HepG2 (cell line): ENCODE results near the gene SPACA4. TPM values are rescaled to one million over a fixed set of nuclear protein-coding genes. Genes with fewer than 3 reads are reported as not detected.

Experiments
- ETV6 ChIP-seq: sonication (generic); formaldehyde crosslinking; conservative IDR thresholded peaks from 2 replicates; pipeline ENCODE4 v1.4.0; 2020; ENCODE audit warnings: missing genetic modification reagents
- FOXC1 ChIP-seq: sonication (generic); formaldehyde crosslinking; IDR thresholded peaks from 2 replicates; pipeline ENCODE4 v1.8.0; 2022; ENCODE audit warnings: mild to moderate bottlenecking, missing genetic modification reagents, borderline replicate concordance
- KDM5B ChIP-seq: sonication (generic); formaldehyde crosslinking; IDR thresholded peaks from 2 replicates; pipeline ENCODE4 v1.4.0; 2020; ENCODE audit warnings: missing genetic modification reagents, mild to moderate bottlenecking, borderline replicate concordance
- PAWR ChIP-seq: sonication (generic); formaldehyde crosslinking; IDR thresholded peaks from 2 replicates; pipeline ENCODE4 v1.4.0; 2020; ENCODE audit warnings: missing genetic modification reagents, mild to moderate bottlenecking, borderline replicate concordance
- PHF20 ChIP-seq: sonication (generic); formaldehyde crosslinking; IDR thresholded peaks from 2 replicates; pipeline ENCODE4 v1.5.0; 2020; ENCODE audit warnings: mild to moderate bottlenecking, missing genetic modification reagents
- RNF219 ChIP-seq: sonication (generic); formaldehyde crosslinking; IDR thresholded peaks from 2 replicates; pipeline ENCODE4 v1.5.0; 2020; ENCODE audit warnings: mild to moderate bottlenecking, missing genetic modification reagents
- SIX1 ChIP-seq: sonication (generic); formaldehyde crosslinking; IDR thresholded peaks from 2 replicates; pipeline ENCODE4 v1.4.0; 2020; ENCODE audit warnings: missing genetic modification reagents, borderline replicate concordance
- SNAI1 ChIP-seq: sonication (generic); formaldehyde crosslinking; IDR thresholded peaks from 2 replicates; pipeline ENCODE4 v1.5.0; 2020; ENCODE audit warnings: mild to moderate bottlenecking, missing genetic modification reagents, borderline replicate concordance
- SP140L ChIP-seq: sonication (generic); formaldehyde crosslinking; IDR thresholded peaks from 2 replicates; pipeline ENCODE4 v1.4.0; 2020; ENCODE audit warnings: missing genetic modification reagents, borderline replicate concordance
- SP2 ChIP-seq: sonication (generic); formaldehyde crosslinking; IDR thresholded peaks from 2 replicates; pipeline ENCODE4 v1.5.1; 2020; ENCODE audit warnings: mild to moderate bottlenecking, missing genetic modification reagents
- ZC3H4 ChIP-seq: sonication (generic); formaldehyde crosslinking; IDR thresholded peaks from 2 replicates; pipeline ENCODE4 v1.4.0; 2020; ENCODE audit warnings: missing genetic modification reagents, borderline replicate concordance
- ZNF329 ChIP-seq: sonication (generic); formaldehyde crosslinking; IDR thresholded peaks from 2 replicates; pipeline ENCODE4 v1.9.0; 2021; ENCODE audit warnings: low read depth, mild to moderate bottlenecking, missing genetic modification reagents
- ZNF331 ChIP-seq: sonication (generic); formaldehyde crosslinking; IDR thresholded peaks from 2 replicates; pipeline ENCODE4 v1.4.0; 2020; ENCODE audit warnings: missing genetic modification reagents
- ZNF407 ChIP-seq: sonication (generic); formaldehyde crosslinking; IDR thresholded peaks from one replicate; pipeline ENCODE4 v1.5.1; 2020; ENCODE audit warnings: mild to moderate bottlenecking, missing genetic modification reagents; ENCODE audit errors: not compliant biosample characterization
- ZNF430 ChIP-seq: sonication (generic); formaldehyde crosslinking; IDR thresholded peaks from 2 replicates; pipeline ENCODE4 v1.9.0; 2021; ENCODE audit warnings: mild to moderate bottlenecking, missing genetic modification reagents
- ZNF496 ChIP-seq: sonication (generic); formaldehyde crosslinking; IDR thresholded peaks from 2 replicates; pipeline ENCODE4 v1.8.1; 2023; ENCODE audit warnings: mild to moderate bottlenecking, moderate library complexity, missing genetic modification reagents; ENCODE audit not compliant: insufficient replicate concordance
- ZNF761 ChIP-seq: sonication (generic); formaldehyde crosslinking; conservative IDR thresholded peaks from 2 replicates; pipeline ENCODE4 v1.4.0; 2020; ENCODE audit warnings: mild to moderate bottlenecking, missing genetic modification reagents
- polyA plus RNA-seq, 8 experiments: library from polyadenylated mRNA; depleted of rRNA in 3 of 8; stranded (reverse) in 7 of 8; unstranded in 1 of 8; fragments of >200 nt; fragmentation: Illumina TruSeq in 4 of 8; extraction: Trizol in 4 of 8; gene quantifications; 2 replicates each; pipeline versions ENCODE4 v1.2.1 to v1.2.3, GENCODE V29; 2011 to 2016; ENCODE audit warnings: low read depth in 4 of 8, missing spikeins in 1 of 8, mixed read lengths in 1 of 8; ENCODE audit not compliant: insufficient read depth in 1 of 8
- total RNA-seq, 5 experiments: library from RNA; depleted of rRNA; stranded (reverse); fragments of >200 nt; fragmentation: Illumina TruSeq; extraction: Trizol; gene quantifications; 2 replicates each; pipeline ENCODE4 v1.2.3, GENCODE V29; 2016; ENCODE audit warnings: low read depth in 1 of 5
- TF ChIP-seq, protein P1 (sequence below): IDR thresholded peaks from 2 replicates; pipeline ENCODE4 v1.6.1; 2016; ENCODE audit warnings: missing compliant biosample characterization, missing genetic modification reagents, borderline replicate concordance

The SPACA4 gene
- total and polyA plus RNA-seq, 2 of the 13 experiments (the other 11 are each of a cell fraction or from before 2014, with no cell fraction given), result not detected

GRCh38 chr19:48558018-48558684 is 48.4 kb upstream of the SPACA4 start (continued):
- peak; percentile 73 for TF ChIP-seq ZNF430
- TF ChIP-seq SP140L (CRISPR knock-in tag), result 0 out of 2 replicates have a peak, but pooled peaks have one; percentile 53
- TF ChIP-seq ETV6 (CRISPR knock-in tag), result peak; percentile 81
- TF ChIP-seq ZNF329 (CRISPR knock-in tag), result 0 out of 2 replicates have a peak, but pooled peaks have one; percentile 23
- TF ChIP-seq ZNF331, result peak; percentile 73
- TF ChIP-seq PHF20 (CRISPR knock-in tag), result no peak
- TF ChIP-seq KDM5B, result no peak; the same call in 1 of the 2 replicates
- TF ChIP-seq FOXC1, result no peak
- TF ChIP-seq SNAI1, result peak; percentile 62; the same call in 1 of the 2 replicates
- peak; percentile 76; the same call in 1 of the 2 replicates for TF ChIP-seq ZNF761 (CRISPR knock-in tag)
- TF ChIP-seq SP2 (CRISPR knock-in tag), result no peak
- TF ChIP-seq, protein P1, sequence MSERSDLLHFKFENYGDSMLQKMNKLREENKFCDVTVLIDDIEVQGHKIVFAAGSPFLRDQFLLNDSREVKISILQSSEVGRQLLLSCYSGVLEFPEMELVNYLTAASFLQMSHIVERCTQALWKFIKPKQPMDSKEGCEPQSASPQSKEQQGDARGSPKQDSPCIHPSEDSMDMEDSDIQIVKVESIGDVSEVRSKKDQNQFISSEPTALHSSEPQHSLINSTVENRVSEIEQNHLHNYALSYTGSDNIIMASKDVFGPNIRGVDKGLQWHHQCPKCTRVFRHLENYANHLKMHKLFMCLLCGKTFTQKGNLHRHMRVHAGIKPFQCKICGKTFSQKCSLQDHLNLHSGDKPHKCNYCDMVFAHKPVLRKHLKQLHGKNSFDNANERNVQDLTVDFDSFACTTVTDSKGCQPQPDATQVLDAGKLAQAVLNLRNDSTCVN (CRISPR knock-in tag), result peak; percentile 61; the same call in 1 of the 2 replicates
- no peak for TF ChIP-seq ZNF407 (CRISPR knock-in tag)
- no peak for TF ChIP-seq RNF219
- no peak for TF ChIP-seq SIX1 (CRISPR knock-in tag)
- TF ChIP-seq ZC3H4 (CRISPR knock-in tag), result no peak
- no peak for TF ChIP-seq PAWR
- no peak for TF ChIP-seq ZNF496 (CRISPR knock-in tag)
